Activated T-cell treated with anti-CD3 and anti-CD28 coated beads, Interleukin-2, amount 50 U/mL, for 1 hour (primary cell): ENCODE data around the gene KCNJ15.
"Not testable (repeated sequence)": the region's sequence is repeated elsewhere in the genome, so short reads cannot be mapped to it uniquely, and the experiment has no call there.

Source experiments
- DNase-seq: peaks from one replicate; pipeline ENCODE4 v3.0.0-alpha.2; 2020

Gene KCNJ15

DNA sequence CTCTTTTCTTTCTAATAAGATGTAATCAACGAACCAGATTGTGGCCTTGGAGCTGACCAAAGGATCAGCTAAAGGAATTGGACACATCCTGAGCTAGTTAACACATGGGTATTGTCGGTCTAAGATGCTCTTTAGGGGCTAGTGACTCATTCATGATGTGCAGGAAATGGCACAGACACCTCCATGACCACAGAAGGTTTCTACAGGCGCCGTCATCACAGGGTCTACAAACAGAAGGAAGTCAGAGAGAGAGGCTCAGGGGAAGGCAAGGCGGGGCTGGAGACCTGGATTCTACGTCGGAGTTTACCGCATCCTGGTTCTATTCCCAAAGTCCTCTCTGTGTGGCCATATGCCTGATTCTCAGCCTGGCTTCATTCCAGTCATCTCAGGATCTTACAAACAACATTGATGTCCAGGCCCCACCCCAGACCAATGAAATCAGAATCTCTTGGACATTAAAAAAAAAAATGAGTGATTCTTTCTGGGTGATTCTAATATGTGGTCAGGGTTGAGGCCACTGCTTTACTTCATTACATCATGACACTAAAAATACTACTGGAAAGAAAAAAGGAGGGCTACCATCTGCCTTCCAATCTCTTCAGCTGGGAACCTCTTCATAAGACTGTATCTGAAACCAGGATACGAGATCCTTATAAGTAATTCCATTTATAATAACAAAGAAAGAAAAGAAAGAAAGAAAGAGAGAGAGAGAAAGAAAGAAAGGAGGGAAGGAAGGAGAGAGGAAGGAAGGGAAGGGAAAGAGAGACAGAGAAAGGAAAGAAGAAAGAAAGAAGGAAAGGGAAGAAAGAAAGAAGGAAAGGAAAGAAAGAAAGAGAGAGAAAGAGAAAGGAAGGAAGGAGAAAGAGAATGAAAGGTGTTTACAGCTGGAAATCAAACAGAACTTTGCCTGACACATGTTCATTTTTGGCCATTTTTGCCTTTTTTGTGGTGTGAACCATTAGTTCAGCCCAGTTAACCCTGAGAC is 11.6 kb upstream of the KCNJ15 start:
- DNase-seq: peak; percentile 45

DNA sequence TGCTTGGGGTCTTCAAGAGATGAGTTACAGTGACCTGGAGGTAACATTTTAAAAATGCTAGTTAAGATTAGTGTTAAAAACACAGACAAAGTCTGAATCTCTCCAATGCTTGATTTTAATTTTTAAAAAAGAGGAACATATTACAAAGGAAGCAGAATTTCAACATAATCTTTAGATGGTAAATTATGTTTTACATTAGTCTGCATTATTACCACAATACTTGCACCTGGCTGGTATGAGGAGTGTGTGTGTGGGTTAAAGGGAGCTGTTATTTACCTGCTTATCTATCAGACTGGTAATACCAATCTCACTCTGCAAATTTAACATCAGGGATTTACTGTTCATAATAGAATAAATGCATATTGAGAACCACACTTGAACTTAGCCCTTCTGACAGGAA is 10.3 kb upstream of the KCNJ15 start:
- DNase-seq: no peak

DNA sequence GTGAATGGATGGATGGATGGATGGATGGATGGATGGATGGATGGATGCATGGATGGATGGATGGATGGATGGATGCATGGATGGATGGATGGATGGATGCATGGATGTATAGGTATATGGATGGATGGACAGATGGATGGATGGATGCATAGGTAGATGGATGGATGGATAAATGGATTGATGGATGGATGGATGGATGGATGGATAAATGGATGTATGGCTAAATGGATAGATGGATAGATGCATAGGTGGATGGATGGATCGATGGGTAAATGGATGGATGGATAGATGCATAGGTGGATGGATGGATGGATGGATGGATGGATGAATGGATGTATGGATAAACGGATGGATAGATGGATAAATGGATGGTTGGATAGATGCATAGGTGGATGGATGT is 9.7 kb upstream of the KCNJ15 start:
- DNase-seq: not testable (repeated sequence)

DNA sequence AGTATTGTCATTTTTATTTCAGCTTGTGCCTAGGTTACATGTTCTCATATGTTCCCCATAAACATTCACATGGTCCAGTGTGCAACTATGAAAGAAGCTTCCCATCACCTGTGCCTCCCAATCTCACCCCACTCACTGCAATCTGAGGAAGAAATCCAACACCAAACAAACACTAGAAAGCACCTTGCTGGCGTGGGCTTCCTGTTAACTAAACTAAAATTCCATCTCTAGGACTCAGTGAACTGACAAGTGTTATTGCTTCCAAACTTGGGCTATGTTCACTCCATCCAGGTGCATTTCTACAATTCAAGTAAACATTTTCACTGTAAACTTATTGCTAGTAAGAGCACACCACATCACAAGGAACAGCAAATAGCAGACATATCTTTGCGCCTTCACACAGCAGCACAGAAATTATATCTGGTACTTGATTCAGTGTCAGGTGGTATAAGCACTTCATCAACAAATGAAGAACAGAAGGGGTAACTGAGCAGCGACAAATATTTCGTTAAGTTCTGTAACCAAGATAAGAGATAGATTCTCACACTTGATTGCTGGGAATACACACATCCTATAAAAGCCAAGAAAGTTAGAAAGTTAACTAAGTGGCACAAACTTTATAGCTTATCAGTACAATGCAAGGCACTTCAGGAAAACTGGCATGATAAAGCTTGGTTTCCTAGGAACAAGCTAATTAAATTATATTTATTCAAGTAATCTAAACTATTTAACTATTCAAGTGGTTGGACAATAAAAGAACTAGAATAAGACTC is 8.9 kb upstream of the KCNJ15 start:
- DNase-seq: no peak

DNA sequence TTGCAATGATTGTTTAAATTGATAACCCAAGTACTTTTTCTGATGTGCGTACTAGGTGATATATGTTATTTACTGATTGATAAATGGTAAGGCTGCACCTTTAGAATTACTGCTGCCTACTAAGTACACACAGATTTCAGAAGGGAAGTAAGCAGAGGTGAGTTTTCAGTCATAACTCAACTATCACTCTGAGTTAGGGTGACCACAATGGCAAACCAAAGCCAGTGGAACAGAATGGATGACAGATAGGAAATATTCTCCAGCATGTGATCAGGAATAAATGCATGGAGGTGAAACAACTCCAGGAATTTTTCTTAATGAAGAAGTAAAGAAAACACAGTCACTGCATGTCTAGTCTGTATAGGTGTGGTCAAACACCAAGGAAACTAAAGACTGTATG is 7.5 kb upstream of the KCNJ15 start:
- DNase-seq: no peak

DNA sequence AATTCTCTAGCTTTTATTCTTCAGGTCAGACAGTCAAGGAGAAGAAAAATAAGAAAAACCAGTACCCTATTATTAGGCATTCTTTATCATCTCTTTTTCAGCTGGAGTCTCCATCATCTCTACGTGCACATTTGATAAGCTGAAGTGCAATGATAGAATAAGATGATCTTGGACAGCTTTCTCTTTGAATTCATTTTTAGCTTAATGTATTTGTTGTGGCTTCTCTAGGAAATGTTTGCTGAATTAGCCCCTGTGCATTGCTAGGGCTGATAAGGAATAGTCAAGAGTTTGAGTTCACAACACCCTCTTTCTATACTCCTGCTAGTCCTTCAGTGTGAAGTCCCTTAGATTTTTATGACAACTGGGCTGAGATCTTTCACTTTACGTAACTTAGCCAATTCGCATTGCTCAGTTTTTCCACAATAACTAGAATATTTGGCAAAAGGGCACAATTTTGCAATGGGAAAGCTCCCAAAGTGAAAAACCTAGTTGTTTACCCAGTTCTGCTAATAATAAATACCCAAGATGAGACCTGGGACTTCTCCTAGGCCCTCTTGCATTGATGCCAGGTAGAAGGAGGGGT is 7.0 kb upstream of the KCNJ15 start:
- no peak for DNase-seq

DNA sequence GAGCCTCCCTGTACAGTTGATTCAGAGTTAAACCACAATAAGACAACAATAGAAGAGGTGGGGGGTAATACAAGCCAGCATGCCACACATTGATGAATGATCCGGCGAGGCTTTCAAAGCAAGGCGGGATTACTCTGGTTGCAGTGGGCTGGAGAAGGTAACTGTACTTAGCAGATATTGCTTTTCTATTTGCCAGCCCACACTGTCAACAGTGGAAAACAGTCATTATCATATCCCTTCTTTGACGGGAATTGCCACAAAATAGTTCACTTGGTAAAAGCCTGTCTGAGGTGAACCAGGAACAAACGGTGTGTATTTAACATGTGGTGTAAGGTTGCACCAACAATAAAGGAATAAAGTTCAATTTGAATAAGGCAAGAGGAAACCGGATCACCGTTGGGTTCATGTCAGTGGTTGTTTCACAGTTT is 5.8 kb upstream of the KCNJ15 start:
- DNase-seq: no peak

DNA sequence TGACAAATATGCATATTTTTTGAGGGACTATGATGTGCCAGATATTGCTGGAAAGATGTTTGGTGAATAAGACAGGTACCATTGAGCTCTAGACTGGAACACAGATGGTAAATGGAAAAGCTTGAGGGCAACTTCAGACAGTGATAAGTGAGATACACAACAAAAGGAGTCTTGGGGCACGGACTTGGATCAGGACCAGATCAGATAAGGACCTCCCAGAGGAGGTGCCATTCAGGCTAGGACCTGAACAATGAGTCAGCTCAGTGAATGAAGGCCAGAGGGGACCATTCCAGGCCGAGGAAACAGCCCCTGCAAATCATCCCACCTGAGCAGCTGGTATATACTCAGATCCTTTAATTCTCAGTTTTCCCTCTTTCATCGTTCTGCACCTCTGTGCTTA is 1.8 kb upstream of the KCNJ15 start:
- DNase-seq: no peak

DNA sequence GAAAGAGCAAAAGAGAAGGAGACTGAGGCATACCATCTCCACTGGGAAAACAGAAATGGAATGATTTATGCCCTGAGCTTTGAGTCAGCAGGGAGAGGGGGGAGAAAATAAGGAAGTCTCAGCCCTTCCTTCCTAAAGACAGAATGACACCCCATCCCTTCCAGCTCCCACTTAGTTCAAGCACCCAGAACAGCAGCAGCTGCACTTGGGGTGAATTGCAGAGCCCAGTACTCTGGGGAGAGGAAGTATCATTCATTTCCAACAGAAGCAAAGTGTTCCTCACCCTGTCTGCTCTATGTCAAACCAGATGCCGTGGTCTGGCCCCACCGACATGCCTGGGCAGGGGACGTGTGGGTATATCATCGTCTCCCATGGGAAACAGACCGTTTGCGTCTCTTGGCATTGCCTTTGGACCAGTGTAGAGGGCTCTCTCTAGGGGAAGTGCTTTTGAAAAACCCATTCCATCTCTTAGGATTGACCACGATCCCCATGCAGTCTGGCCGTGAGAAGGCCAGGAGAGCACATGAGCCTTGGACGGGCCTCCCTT is 1.1 kb upstream of the KCNJ15 start:
- no peak for DNase-seq

DNA sequence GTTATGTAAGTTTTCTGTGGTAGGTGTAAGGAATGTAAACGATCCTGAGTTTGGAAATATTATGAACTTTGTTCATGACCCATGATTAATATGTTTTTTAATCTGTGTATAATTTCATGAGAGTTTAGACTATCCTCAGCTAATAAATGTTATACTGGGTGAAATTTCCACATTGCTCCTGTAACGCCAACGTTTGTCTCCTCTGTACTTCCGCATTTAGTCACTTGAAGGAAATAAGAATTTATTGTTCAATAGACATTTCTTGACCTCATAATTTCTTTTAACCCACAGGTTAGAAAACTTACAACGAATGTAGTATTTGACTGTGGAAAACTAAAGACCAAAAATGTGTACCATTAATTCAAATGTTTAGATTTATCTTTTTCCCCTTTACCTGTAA is 876 bp downstream of the KCNJ15 start:
- no peak for DNase-seq

DNA sequence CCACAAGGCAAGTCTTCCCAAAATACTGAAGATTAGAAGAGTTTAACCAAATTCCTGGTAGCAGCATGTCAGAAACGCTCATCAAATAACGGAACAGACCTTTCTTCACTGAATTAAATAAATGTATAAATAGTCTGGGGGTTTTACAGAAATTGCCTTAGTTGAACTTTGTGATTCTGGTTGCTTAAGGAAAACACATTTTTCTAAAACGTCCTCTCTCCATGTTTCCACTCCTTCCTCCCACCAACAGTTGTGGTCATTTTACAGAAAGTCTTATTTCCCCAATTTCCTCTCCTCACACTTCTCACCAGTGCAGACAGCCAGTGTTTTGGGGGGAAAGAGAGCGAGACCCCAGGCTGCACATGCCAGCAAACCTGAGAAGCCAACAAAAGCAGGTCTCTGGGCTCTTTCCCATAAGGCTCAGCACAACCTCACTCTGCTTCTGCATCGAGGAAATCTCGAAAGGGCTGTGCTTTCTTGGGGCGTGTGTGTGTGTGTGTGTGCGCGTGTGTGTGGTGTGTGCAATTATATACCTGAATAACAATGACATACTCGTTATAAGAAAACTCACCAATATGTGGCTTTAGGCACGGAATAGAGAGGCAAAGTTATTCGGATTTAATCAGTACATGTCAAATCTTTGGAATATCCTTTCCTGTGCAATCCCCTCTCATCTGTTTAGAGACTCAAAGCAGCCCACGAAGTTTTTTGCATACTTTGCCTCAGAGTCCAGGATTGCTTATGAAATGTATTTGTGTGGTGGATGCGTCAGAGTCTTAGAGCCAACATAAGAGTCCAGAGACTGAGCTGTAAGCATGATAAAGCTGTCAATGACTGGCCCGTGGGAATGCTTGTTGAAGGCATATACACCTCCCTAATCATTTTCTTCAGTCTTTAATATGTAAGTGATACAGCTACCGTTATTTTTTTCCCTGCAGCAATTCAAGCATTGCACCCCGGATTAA is 2.0 kb downstream of the KCNJ15 start:
- no peak for DNase-seq

DNA sequence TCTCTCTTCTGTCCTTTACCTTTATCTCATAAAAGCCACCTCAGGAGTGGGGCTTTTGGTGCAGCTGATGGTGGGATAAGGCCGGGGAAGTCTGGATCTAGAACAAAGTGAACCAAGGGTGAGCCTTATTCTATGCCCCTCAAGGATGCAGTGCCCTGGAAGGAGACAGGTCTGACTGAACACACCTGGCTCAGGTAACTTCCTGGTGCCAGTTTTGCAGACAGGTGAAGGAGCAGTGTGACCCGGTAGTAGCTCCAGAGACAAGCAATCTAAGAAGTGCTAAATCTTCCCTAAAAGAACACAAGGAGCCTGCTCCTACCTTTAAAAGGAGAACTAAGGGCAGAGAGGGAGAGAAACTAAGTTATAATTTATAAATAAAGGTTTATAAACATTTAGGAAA is 2.9 kb downstream of the KCNJ15 start:
- DNase-seq: no peak

DNA sequence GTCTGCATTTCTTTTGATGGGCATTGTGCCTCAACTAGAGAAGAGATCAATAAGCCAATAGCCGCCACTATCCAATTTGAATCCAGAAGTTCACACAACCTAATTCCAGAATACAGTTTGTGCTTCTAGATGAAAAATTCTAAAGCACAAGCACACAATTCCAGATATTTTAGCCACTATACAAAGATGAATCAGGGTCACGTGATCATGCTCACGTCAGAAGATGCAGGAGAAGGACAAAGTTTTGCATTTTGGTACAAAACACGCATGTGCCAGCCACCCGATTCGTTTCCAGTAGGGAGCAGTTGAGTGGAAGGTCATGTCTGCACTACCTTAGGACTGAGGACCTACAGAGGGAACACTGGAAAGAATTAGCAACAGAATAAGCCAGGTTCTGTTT is 3.6 kb downstream of the KCNJ15 start:
- no peak for DNase-seq

DNA sequence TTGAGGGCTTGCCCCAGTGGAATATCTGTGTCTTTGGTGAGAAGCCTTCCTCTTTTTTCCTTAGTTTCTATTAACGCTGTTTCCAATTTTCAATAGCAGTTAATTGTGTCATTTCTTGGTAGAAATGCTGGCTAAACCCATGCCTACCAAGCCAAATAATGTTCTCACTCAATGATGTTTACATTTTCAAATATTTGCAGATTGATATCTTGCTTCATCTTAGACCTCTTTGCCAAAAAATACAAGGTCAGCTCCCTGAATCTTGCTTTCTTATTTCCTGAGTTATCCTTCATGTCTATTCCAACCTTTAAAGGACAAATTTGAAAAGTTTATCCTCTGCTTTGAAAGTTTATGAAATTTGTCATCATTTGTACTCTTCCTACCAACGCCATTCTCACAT is 5.1 kb downstream of the KCNJ15 start:
- no peak for DNase-seq

DNA sequence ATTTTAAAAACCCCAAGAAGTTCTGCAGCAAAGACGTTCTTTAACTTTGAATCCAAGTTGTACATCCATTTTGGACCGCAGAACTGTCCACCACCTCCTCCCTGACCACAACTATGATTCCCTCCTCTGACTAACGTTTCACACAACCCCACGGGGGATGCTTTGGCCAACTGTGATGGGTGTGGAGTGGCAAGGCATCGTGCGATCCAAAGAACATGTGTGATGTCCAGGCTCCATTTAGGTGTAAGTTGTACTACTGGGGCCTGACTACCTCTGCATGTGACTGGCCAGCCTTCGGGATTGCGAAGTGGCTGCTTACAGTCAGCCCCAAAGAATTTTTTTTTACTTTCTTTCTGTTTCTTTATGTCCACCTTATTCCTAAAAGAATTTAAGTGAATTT is 6.7 kb downstream of the KCNJ15 start:
- no peak for DNase-seq

DNA sequence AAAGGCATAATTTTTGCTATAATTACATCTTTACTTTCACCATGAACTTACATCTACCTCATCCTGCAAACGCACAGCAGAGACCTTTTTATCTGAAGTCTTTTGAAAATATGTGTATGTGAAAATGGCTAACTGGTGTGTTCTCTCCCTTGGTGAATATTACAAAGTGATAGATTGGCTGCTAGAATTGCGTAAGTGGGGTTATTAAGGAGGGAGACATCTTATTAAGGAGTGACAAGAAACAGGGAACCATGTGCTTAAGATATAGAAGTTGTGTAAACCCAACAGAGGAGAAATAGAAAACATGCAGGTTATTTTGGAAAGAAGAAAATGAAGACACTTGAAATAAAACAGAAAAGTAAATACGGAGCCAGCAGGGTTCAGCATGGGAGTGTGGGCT is 7.8 kb downstream of the KCNJ15 start:
- no peak for DNase-seq

DNA sequence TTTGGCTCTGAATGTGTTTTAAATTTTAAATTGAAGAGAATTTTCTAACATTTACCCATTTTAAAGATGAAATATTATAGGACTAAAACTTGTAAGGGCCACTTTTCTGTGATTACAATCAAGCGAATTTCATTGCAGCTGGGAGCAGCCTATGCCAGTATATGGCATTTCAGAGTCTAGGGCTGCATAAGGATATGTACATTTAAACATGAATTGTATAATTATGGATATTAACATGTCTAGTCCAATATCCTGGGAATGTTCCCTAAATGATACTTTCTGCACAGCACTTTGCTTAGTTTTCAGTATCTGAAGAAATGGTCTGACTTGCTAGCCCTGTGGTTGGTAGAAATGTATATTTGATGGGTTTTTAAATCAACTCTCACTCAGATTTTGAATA is 8.4 kb downstream of the KCNJ15 start:
- no peak for DNase-seq

DNA sequence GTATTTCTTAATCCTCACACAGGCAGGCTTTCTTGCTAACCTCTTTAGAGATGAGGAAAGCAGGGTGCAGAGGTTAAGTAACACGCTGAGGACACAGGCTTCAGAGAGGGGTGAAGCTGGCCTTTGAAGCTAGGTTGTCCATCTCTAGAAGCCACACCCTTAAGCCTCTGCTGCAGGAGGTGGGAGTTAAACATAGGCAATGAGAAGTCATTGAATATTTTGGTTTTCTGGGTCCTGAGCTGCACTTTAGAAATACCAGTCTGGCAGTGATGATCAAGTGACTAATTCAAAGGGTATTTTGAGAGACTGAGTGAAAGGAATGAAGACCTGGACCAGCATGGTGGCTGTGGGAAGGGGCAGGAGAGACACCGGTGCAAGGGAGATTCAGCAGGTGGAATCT is 9.9 kb downstream of the KCNJ15 start:
- no peak for DNase-seq

DNA sequence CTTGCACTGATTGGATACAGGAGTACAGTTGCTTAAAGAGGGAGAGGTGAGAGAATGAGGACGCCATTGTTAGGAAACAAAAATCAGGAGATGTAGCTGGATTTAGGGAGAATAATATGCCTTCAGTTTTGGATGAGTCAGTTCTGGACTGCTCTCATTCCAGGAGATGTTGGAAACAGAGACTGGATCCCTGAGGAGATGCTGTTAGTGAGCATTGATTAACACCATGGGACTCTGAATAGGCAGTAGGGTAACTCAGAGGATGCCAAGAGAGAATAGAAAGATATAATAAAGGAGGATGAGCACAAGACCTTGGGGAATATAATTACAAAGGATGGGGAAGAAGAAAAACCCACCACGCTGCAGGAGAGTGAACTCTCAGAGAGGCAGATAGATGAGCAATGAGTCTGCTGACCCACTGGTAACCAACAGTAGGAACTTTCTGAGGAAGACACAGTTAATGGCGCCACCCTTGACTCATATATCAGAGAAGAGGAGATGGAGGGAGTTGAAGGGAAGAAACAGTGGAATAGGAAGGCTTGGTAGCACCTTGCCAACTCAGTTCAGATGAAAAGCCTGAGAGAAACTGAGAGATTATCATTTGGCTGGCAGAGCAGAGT is 10.5 kb downstream of the KCNJ15 start:
- DNase-seq: no peak

DNA sequence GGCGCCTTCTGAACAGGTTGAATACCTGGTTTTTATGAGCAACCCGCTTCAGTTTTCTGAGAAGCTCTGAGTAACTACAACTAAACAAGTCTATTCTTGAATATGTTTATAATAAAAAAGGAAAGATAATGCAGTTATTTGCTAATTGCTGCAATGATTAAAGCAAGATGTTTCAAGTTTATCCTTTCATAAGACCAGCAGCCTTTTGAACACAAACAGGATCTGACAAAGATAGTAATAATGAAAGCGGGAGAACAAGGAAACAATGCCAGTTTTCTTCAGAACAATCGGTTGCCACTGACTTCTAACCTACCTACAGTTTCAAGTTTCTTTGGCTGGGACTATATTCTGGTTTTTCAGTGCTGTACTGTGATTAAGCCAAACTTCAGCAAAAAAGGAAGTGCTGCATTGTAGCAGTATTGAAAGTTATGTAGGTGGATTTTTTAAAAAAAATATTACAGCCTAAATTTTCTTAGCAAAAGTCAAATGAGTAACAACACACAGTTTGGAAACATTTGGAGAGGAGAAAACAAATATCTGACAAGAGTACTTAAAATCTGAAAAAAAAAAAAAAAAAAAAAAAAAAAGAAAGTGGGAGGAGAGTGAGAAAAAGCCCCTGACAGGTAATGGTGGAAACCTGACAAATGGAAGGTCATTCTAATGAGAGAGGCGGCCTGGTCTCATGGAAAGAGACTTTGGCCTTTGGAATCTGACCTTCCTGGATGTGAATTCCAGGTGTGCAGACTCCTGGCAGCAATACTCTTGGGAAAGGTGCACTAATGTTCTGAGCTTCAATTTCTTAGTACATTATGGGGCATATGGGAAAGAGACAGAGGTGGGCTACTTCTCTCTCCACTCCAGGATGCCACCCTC is 11.4 kb downstream of the KCNJ15 start:
- DNase-seq: no peak
